HAP-1 (cell line): ENCODE data around the gene MYRFL.

Experiments
- DNase-seq, 2 experiments: peaks; one replicate each; pipeline ENCODE4 v3.0.0-alpha.2; 2016 to 2020; ENCODE audit warnings: low spot score in 2 of 2
- H3K27me3 ChIP-seq: fragments of 250-450 bp; sonication (Bioruptor Pico); 2 replicates; pipeline ENCODE4 v1.5.1; 2020; ENCODE audit warnings: low read depth, mild to moderate bottlenecking, moderate library complexity
- H3K36me3 ChIP-seq: fragments of 250-450 bp; sonication (Bioruptor Pico); replicated peaks from 2 replicates; pipeline ENCODE4 v1.5.1; 2020; ENCODE audit warnings: mild to moderate bottlenecking
- H3K4me1 ChIP-seq: fragments of 250-450 bp; sonication (Bioruptor Pico); 2 replicates; pipeline ENCODE4 v1.5.1; 2020; ENCODE audit warnings: mild to moderate bottlenecking
- H3K4me3 ChIP-seq: fragments of 250-450 bp; sonication (Bioruptor Pico); 2 replicates; pipeline ENCODE4 v1.5.1; 2020; ENCODE audit warnings: mild to moderate bottlenecking, moderate library complexity
- H3K9me3 ChIP-seq: fragments of 250-450 bp; sonication (Bioruptor Pico); 2 replicates; pipeline ENCODE4 v1.5.1; 2020; ENCODE audit warnings: mild to moderate bottlenecking, moderate library complexity
- in situ Hi-C: fragments of 300-500 bp; cut with MboI; formaldehyde crosslinking; loops from 3 replicates; pipeline ENCODE4 v1.14.3; 2020; ENCODE audit warnings: low sequenced_read_pairs, inconsistent platforms, mixed read lengths

Gene MYRFL

DNA sequence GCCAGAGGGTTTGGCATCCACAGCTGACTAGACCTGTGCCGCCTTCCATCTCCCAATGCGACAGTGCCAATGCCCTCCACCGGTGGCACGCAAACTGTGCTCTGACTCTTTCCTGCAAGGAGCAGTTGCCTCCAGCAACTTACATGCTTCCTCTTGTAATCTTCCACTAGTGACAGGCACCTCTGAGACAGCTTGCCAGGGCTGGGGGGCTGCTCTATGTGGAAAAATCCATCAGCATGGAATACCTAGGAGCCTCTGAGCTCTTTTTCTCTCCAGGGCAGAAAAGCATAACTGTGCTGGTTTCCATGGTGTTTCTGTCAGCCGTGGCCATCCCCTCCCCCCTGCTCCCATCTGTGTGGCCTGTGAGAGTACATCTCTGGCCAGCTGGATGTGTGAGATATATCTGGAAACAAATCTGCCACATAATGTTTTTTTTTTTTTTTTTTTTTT lies 110.6 kb downstream of the MYRFL start:
- DNase-seq = no peak
- Histone ChIP-seq H3K4me1 (peaks cover 11% of the 10 kb centered on the region), H3K36me3 (no peaks in the 10 kb centered on the region), H3K4me3 (no peak overlapping the region), H3K9me3 (no peaks in the 10 kb centered on the region), H3K27me3 (no peaks in the 10 kb centered on the region)
- in situ Hi-C loops = no loop called here

DNA sequence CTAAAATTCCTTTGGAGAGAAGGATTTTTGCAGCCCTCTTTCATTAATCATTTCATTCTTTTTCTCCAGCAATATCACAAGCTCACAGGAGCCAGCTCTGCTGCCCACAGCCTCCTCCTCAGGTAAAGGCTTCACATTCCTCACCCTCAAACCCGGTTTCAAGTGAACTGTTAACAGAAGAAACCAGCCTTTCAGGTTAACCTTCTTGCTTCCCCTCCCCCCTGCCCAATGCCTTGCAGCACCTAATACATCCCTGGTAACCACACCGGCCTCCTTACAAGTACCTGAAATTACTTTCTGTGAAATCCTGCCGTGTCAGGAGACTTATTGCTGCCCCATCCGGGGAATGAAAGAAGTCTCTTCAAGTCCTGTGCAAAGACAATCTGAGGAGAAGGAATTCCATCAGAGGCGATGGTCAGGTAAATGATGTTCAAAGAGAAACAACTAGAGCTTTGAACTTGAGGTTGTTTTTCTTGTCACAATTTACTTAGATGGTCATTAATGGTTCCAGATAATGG lies 111.2 kb downstream of the MYRFL start:
- Histone ChIP-seq H3K4me3 (no peak overlapping the region), H3K9me3 (no peaks in the 10 kb centered on the region), H3K36me3 (no peaks in the 10 kb centered on the region), H3K4me1 (peaks cover 11% of the 10 kb centered on the region), H3K27me3 (no peaks in the 10 kb centered on the region)
- in situ Hi-C loops = no loop called here
- no peak for DNase-seq

DNA sequence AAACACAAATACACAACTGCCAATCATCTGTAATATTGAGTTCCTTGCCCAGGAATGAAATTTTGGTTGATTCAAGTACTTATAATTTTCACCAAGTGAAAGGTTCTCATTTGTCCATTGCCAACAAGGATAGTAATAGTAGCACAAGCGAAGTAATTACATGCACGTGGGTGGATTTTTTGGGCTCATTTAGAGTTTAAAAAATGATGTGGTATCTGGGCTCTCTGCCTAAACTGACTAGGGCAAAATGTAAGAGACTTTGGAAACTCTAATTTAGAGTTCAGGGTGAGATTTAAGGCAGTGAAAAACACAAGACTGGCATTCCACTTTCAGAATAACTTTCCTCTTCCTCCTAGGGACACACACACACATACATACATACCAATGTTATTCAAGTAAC lies 111.7 kb downstream of the MYRFL start:
- Histone ChIP-seq H3K4me3 (no peak overlapping the region), H3K4me1 (peaks cover 11% of the 10 kb centered on the region), H3K27me3 (no peaks in the 10 kb centered on the region), H3K36me3 (no peaks in the 10 kb centered on the region), H3K9me3 (no peaks in the 10 kb centered on the region)
- DNase-seq = no peak
- in situ Hi-C loops = no loop called here

DNA sequence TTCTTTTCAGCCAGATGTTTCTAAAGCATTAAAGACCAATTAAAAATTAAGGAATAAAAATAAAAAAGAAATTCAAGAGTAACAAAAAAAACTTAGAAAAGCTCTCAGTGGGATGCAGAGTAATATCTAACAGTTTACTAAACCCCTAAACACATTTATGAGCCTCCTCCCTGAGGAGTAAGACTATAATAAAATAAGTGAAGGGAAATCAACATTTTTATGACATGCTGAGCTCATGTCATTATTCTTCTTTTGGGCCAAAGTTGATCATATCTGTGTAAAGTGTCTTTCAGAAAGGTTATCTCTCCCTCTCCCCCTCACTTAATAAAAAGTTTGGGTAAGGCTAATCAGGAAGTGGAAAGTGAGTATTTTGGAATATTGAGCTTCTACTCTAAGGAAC lies 122.1 kb downstream of the MYRFL start:
- no peak overlapping the region for H3K4me3 ChIP-seq
- in situ Hi-C loops = no loop called here
- DNase-seq = no peak

DNA sequence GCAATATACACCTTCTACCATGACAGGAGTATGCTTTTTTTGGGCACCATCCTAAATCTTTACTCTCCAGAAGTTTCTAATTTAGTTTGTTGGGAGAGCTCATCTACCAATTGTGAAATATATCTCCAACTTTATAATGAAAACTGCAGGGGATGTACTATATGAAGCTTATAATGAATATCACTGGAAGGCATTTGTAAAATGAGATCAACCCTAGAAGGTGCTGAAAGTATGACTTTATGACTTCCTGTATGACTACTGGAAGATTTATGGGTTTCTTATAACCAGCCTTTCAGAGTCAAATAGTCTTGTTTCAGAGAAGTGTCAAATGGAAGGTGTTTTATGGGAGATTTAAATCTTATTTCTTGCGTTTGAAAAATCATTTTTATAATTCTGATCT lies 122.9 kb downstream of the MYRFL start:
- no peaks in the 10 kb centered on the region for H3K27me3 ChIP-seq
- H3K36me3 ChIP-seq = no peaks in the 10 kb centered on the region
- no peak overlapping the region for H3K4me3 ChIP-seq
- DNase-seq = no peak
- in situ Hi-C loops = no loop called here
- no peaks in the 10 kb centered on the region for H3K9me3 ChIP-seq
- no peaks in the 10 kb centered on the region for H3K4me1 ChIP-seq

More for the DNA sequence above, 122.1 kb downstream of the MYRFL start:
- Histone ChIP-seq H3K9me3 (no peaks in the 10 kb centered on the region), H3K36me3 (no peaks in the 10 kb centered on the region), H3K27me3 (no peaks in the 10 kb centered on the region), H3K4me1 (no peaks in the 10 kb centered on the region)

DNA sequence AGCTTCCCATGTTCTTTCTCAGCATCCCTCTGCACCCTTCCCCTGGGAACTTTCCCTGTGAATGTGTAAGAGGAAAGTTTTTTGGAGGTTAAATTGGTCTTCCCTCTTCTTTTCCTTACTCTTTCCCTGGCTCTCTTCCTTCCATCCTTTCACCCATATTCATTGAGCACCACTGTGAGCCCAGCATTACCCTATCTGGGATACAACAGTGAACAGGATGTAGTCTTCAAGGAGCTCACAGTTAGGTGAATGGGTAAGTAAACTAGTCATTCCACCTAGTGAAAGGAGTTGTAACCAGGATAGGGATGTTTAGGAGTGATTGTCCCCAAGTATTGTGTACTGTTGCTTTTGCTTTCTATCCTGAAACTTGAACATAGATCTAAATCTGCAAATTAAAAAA lies 123.8 kb downstream of the MYRFL start:
- Histone ChIP-seq H3K36me3 (no peaks in the 10 kb centered on the region), H3K27me3 (no peaks in the 10 kb centered on the region), H3K4me3 (no peak overlapping the region), H3K9me3 (no peaks in the 10 kb centered on the region), H3K4me1 (no peaks in the 10 kb centered on the region)
- in situ Hi-C loops = no loop called here
- DNase-seq = no peak

DNA sequence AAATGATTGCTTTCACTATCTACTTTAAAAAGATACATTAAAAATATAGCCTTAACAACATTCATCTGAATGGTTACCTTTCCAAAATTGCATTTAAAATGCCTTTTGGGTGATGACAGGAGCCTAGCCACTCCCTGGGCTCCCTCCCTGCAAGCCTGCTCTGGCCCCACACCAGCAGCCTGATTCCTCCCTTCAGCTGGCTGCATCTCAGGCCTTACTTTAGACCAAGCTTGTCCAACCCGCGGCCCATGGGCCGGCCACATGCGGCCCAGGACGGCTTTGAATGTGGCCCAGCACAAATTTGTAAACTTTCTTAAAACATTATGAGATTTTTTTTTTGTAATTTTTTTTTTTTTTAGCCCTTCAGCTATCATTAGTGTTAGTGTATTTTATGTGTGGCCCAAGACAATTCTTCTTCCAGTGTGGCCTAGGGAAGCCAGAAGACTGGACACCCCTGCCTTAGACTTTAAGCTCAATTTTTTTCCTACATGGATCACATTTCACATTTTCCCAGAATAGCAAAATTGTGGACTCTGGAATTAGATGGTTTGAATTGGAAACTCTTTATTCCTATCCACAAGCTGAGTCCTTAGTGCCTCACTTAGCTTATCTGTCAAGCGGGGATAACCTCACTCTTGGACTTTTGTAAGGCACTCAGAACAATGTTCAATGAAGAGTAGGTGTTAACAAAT lies 124.4 kb downstream of the MYRFL start:
- Histone ChIP-seq H3K27me3 (no peaks in the 10 kb centered on the region), H3K36me3 (no peaks in the 10 kb centered on the region)
- in situ Hi-C loops = no loop called here

DNA sequence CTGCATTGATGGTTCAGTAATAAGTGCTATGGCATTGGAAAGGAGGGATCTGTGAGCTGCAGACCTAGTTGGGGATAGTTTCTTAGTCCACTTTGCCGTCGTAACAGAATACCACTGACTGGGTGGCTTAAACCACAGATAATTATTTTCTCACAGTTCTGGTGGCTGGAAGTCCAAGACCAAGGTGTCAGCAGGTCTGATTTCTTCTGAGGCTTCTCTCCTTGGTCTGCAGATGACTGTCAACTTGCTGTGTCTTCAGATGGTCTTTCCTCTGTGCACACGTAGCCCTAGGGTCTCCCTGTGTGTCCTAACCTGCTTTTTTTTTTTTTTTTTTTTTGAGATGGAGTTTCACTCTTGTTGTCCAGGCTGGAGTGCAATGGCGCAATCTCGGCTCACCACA lies 126.1 kb downstream of the MYRFL start:
- H3K4me1 ChIP-seq = no peaks in the 10 kb centered on the region
- DNase-seq = no peak
- in situ Hi-C loops = no loop called here
- H3K4me3 ChIP-seq = no peak overlapping the region
- H3K36me3 ChIP-seq = no peaks in the 10 kb centered on the region
- no peaks in the 10 kb centered on the region for H3K9me3 ChIP-seq
- H3K27me3 ChIP-seq = no peaks in the 10 kb centered on the region

More for the DNA sequence above, 124.4 kb downstream of the MYRFL start:
- Histone ChIP-seq H3K9me3 (no peaks in the 10 kb centered on the region), H3K4me3 (no peak overlapping the region), H3K4me1 (no peaks in the 10 kb centered on the region)
- no peak for DNase-seq

DNA sequence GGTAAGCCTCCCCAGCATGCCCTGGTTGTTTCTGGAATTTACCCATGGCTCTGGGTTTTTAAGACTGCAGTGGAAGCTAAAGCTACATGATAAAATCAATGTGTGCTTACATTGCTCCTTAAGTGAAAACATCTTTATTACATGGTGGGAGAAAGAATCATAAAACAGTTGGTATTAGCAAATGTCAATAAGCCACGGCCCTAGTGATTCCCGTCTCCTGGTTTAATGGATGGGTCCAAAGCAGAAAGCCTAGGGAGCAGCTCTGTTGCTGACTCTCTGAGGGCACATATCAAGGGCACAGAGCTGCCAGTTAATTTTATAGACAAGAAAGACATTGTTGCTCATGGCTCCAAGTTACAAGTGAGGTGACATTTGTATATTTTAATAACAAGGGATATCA lies 127.9 kb downstream of the MYRFL start:
- Histone ChIP-seq H3K27me3 (no peaks in the 10 kb centered on the region), H3K36me3 (no peaks in the 10 kb centered on the region), H3K9me3 (no peaks in the 10 kb centered on the region), H3K4me1 (no peaks in the 10 kb centered on the region), H3K4me3 (no peak overlapping the region)
- in situ Hi-C loops = no loop called here
- no peak for DNase-seq

DNA sequence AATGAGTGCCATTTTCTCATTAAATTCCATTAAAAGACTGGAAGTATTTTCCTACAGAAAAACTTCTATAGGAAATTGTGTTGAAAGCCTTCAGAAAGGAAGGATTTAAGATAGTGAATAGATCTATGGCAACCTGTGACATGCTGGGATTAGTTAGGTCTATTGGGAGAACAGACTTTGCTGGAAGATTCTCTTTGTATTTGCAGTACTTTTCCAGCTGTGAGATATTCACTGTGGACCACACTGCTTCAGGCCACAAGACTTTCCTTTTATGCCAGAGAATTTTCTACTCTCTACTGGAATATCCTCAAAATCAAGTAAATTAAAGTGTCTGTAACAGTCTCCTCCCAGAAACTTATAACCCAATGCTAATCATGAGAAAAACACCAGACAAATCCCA lies 136.2 kb downstream of the MYRFL start:
- H3K4me3 ChIP-seq = no peak overlapping the region
- DNase-seq = no peak
- no peaks in the 10 kb centered on the region for H3K27me3 ChIP-seq
- H3K4me1 ChIP-seq = no peaks in the 10 kb centered on the region
- H3K9me3 ChIP-seq = no peaks in the 10 kb centered on the region
- in situ Hi-C loops = no loop called here
- no peaks in the 10 kb centered on the region for H3K36me3 ChIP-seq

DNA sequence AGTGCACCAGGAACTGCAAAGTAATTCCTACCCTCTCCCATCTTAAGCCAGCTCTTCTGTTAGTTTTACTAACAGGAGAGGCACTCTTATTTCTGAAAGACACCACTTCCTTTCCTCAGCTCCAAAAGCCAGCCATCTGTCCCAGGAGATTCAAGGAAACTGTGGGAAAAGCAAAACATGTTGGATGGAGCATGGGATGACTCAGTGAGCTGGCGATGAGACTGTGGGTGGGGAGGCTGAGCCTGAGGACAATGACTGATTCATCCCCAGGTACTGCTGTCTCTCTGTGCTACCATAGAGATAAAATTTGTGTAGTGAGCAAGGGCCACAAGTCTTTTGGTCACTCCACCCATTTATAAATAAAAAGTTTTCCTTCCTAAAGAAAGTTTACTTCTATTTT lies 141.4 kb downstream of the MYRFL start:
- DNase-seq = no peak
- H3K4me3 ChIP-seq = no peak overlapping the region
- H3K36me3 ChIP-seq = no peaks in the 10 kb centered on the region
- no peaks in the 10 kb centered on the region for H3K9me3 ChIP-seq
- in situ Hi-C loops = no loop called here
- no peaks in the 10 kb centered on the region for H3K4me1 ChIP-seq
- no peaks in the 10 kb centered on the region for H3K27me3 ChIP-seq

DNA sequence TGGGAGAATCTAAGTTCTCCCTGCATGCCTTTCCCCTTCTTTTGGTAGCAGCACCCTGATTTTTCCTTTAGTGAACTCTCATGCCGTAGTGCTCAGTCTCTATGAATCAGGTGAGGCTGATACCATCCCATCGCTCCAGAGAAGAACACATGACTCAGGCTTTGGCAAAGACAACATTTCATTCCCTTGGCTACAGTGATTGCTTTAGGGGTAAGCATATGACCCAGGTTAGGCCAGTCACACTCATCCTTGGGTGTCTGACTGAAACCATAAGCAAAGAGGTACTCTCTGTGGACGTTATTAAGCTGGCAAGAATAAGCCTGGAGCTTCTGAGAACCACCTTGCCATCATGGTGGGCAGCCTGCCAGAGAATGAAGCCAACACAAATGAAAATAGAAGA lies 141.8 kb downstream of the MYRFL start:
- no peak for DNase-seq
- H3K9me3 ChIP-seq = no peaks in the 10 kb centered on the region
- H3K36me3 ChIP-seq = no peaks in the 10 kb centered on the region

DNA sequence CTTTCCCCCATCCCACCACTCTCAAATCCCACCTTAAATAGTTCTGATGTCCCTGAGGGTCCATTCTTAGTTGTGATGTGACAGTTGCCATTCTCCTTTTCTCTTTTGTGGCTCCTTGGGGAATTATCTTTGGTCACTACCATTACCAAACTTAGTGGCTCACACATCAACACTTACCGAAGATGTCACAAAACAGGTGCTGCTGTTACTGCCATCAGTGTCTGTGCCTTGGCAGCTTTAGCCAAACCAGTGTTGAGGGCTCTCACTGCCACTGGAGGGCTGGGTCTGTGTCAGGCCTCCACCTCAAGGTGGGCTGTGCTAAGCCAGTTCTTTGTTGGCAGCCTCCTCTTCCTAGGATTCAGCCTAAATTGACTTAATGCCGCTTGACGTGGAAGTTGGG lies 144.0 kb downstream of the MYRFL start:
- in situ Hi-C loops = no loop called here
- Histone ChIP-seq H3K4me1 (no peaks in the 10 kb centered on the region), H3K9me3 (no peaks in the 10 kb centered on the region), H3K4me3 (no peak overlapping the region), H3K27me3 (no peaks in the 10 kb centered on the region), H3K36me3 (no peaks in the 10 kb centered on the region)
- DNase-seq = no peak

More for the DNA sequence above, 141.8 kb downstream of the MYRFL start:
- Histone ChIP-seq H3K4me1 (no peaks in the 10 kb centered on the region), H3K4me3 (no peak overlapping the region), H3K27me3 (no peaks in the 10 kb centered on the region)
- in situ Hi-C loops = no loop called here

DNA sequence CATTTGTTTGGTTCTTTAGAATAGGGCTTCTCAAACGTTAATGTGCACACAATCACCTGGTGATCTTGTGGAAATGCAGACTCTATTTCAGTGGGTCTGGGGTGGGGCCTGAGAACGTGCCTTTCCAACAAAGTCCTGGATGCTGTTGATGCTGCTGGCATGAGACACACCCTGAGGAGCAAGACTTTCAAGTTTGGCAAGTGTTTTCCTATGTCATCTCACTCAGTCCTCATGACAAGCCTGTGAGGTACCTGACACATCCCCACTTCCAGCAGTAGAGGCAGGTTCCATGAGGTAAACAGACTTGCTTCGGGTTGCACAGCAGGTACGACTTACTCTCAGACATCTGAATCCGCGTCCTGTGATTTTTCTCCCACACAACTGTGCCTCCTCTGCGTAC lies 147.1 kb downstream of the MYRFL start:
- H3K4me1 ChIP-seq = no peaks in the 10 kb centered on the region
- no peak for DNase-seq
- in situ Hi-C loops = no loop called here
- no peak overlapping the region for H3K4me3 ChIP-seq
- H3K27me3 ChIP-seq = no peaks in the 10 kb centered on the region
- H3K36me3 ChIP-seq = no peaks in the 10 kb centered on the region
- no peaks in the 10 kb centered on the region for H3K9me3 ChIP-seq

DNA sequence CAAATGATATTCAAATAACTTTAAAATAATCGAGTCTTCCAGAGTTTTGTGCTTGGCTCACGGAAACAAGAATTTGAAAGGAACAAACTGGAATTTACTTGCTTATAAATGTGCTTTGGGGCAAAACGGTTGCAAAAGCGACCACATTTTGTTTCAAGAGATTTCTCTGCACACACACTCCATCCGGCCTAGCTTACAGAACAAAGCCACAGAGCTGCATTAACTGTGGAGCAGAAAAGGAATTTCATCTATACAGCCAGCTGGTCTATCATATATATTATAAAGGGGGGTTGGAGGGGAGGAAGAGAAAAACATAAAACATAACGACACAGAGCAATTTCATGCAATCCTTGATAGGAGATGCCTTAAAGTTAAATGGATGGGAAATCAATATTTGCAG lies 153.0 kb downstream of the MYRFL start:
- no peak overlapping the region for H3K4me3 ChIP-seq
- H3K36me3 ChIP-seq = no peaks in the 10 kb centered on the region
- H3K9me3 ChIP-seq = no peaks in the 10 kb centered on the region
- in situ Hi-C loops = no loop called here
- peaks cover 7% of the 10 kb centered on the region for H3K4me1 ChIP-seq
- H3K27me3 ChIP-seq = no peaks in the 10 kb centered on the region
- peak in 1 of 2 experiments; percentile 11 for DNase-seq
